ENCODE measurements around the gene BAG2.

- TF ChIP-seq POLR2A (IDR thresholded peaks at IDR 0.05), result no peak
- TF ChIP-seq EP300 (IDR thresholded peaks at IDR 0.05), result no peak
- TF ChIP-seq, protein P1, sequence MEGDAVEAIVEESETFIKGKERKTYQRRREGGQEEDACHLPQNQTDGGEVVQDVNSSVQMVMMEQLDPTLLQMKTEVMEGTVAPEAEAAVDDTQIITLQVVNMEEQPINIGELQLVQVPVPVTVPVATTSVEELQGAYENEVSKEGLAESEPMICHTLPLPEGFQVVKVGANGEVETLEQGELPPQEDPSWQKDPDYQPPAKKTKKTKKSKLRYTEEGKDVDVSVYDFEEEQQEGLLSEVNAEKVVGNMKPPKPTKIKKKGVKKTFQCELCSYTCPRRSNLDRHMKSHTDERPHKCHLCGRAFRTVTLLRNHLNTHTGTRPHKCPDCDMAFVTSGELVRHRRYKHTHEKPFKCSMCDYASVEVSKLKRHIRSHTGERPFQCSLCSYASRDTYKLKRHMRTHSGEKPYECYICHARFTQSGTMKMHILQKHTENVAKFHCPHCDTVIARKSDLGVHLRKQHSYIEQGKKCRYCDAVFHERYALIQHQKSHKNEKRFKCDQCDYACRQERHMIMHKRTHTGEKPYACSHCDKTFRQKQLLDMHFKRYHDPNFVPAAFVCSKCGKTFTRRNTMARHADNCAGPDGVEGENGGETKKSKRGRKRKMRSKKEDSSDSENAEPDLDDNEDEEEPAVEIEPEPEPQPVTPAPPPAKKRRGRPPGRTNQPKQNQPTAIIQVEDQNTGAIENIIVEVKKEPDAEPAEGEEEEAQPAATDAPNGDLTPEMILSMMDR (IDR thresholded peaks at IDR 0.05), result no peak
Observed at GRCh38 chr6:57147955-57148858, 23.9 kb upstream of the BAG2 start.
